Mesendoderm (in vitro differentiated cells): Measurements from ENCODE around the gene IDH3G.

ENCODE experiments used
- DNase-seq: peaks from one replicate; pipeline ENCODE4 v3.0.0; 2013
- H2AK5ac ChIP-seq: 2 replicates; pipeline ENCODE4 v1.6.1; 2013; ENCODE audit warnings: low read length, inconsistent platforms
- H2BK120ac ChIP-seq: 2 replicates; pipeline ENCODE4 v1.6.1; 2013; ENCODE audit warnings: low read depth, mild to moderate bottlenecking, low read length, moderate library complexity, mixed read lengths
- H2BK15ac ChIP-seq: replicated peaks from 2 replicates; pipeline ENCODE4 v1.6.1; 2013; ENCODE audit warnings: low read depth, mild to moderate bottlenecking, moderate library complexity
- H2BK5ac ChIP-seq: 2 replicates; pipeline ENCODE4 v1.6.1; 2013; ENCODE audit warnings: low read length, inconsistent platforms
- H3K18ac ChIP-seq: 2 replicates; pipeline ENCODE4 v1.6.1; 2013; ENCODE audit warnings: mild to moderate bottlenecking, low read length, mixed read lengths
- H3K23ac ChIP-seq: one replicate; pipeline ENCODE4 v1.6.1; 2013; ENCODE audit warnings: low read length
- H3K27ac ChIP-seq: 2 replicates; pipeline ENCODE4 v1.5.1; 2013; ENCODE audit warnings: low read depth, mild to moderate bottlenecking, inconsistent platforms, low read length, moderate library complexity
- H3K27me3 ChIP-seq: 2 replicates; pipeline ENCODE4 v1.6.1; 2013; ENCODE audit warnings: low read length, control low read depth, mild to moderate bottlenecking, inconsistent platforms; ENCODE audit not compliant: insufficient read depth, poor library complexity
- H3K36me3 ChIP-seq: 2 replicates; pipeline ENCODE4 v1.6.1; 2013; ENCODE audit warnings: low read length, inconsistent platforms; ENCODE audit not compliant: control insufficient read depth, insufficient read depth
- H3K4ac ChIP-seq: one replicate; pipeline ENCODE4 v1.6.1; 2013; ENCODE audit warnings: low read depth, mild to moderate bottlenecking, low read length, moderate library complexity
- H3K4me1 ChIP-seq: 2 replicates; pipeline ENCODE4 v1.6.1; 2013; ENCODE audit warnings: low read depth, low read length, inconsistent platforms; ENCODE audit not compliant: control insufficient read depth
- H3K4me2 ChIP-seq: 2 replicates; pipeline ENCODE4 v1.6.1; 2013; ENCODE audit warnings: low read length
- H3K4me3 ChIP-seq: 2 replicates; pipeline ENCODE4 v1.5.1; 2013; ENCODE audit warnings: mild to moderate bottlenecking, low read length
- H3K56ac ChIP-seq: one replicate; pipeline ENCODE4 v1.6.1; 2013; ENCODE audit warnings: low read length
- H3K79me1 ChIP-seq: 2 replicates; pipeline ENCODE4 v1.6.1; 2013; ENCODE audit warnings: low read length, inconsistent platforms
- H3K79me2 ChIP-seq: 2 replicates; pipeline ENCODE4 v1.6.1; 2013; ENCODE audit warnings: mild to moderate bottlenecking, low read length; ENCODE audit not compliant: control insufficient read depth, insufficient read depth
- H3K9ac ChIP-seq: 2 replicates; pipeline ENCODE4 v1.6.1; 2013; ENCODE audit warnings: low read length, inconsistent platforms
- H4K5ac ChIP-seq: one replicate; pipeline ENCODE4 v1.6.1; 2013; ENCODE audit warnings: low read length
- H4K8ac ChIP-seq: one replicate; pipeline ENCODE4 v1.6.1; 2013; ENCODE audit warnings: low read depth, mild to moderate bottlenecking, control low read depth, low read length, moderate library complexity
- WGBS: extraction: QIAGEN DNeasy Blood & Tissue Kit; methylation state at CpG from one replicate; pipeline ENCODE4 v1.1.7; 2013; ENCODE audit warnings: low lambda C conversion rate, missing lambda C conversion rate; ENCODE audit not compliant: insufficient coverage; ENCODE audit errors: extremely low coverage; 5-methylcytosine and 5-hydroxymethylcytosine counted together

Gene IDH3G

GRCh38 chrX:153767674-153768055 is 26.5 kb downstream of the IDH3G start:
- Histone ChIP-seq H3K23ac (no peak overlapping the region), H3K4me2 (no peak overlapping the region), H3K4ac (no peak overlapping the region), H2BK120ac (no peak overlapping the region), H3K56ac (no peak overlapping the region), H3K18ac (no peak overlapping the region), H2BK15ac (no peak overlapping the region), H4K8ac (no peak overlapping the region), H3K4me3 (no peak overlapping the region), H3K27ac (no peak overlapping the region), H3K79me1 (no peaks in the 10 kb centered on the region), H2BK5ac (no peak overlapping the region), H3K27me3 (no peaks in the 10 kb centered on the region), H4K5ac (no peak overlapping the region), H3K9ac (no peak overlapping the region), H3K36me3 (no peaks in the 10 kb centered on the region), H3K79me2 (no peaks in the 10 kb centered on the region), H2AK5ac (no peak overlapping the region), H3K4me1 (no peaks in the 10 kb centered on the region)
- WGBS, result no CpG with 5 or more reads among the region's 20 CpGs
- DNase-seq, result no peak

DNA sequence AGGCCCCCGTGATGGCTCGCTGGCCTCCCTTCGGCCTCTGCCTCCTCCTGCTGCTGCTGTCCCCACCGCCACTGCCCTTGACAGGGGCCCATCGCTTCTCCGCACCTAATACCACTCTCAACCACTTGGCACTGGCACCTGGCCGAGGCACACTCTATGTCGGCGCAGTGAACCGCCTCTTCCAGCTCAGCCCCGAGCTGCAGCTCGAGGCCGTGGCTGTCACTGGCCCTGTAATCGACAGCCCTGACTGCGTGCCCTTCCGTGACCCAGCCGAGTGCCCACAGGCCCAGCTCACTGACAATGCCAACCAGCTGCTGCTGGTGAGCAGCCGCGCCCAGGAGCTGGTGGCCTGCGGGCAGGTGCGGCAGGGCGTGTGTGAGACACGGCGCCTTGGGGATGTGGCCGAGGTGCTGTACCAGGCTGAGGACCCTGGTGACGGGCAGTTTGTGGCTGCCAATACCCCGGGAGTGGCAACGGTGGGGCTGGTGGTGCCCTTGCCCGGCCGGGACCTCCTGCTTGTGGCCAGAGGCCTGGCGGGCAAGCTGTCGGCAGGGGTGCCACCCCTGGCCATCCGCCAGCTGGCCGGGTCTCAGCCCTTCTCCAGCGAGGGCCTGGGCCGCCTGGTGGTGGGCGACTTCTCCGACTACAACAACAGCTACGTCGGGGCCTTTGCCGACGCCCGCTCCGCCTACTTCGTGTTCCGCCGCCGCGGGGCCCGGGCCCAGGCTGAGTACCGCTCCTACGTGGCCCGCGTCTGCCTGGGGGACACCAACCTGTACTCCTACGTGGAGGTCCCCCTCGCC is 27.1 kb downstream of the IDH3G start:
- H4K8ac ChIP-seq, result no peak overlapping the region
- WGBS, result no CpG with 5 or more reads among the region's 56 CpGs
- no peaks in the 10 kb centered on the region for H3K36me3 ChIP-seq
- H3K18ac ChIP-seq, result no peak overlapping the region
- H2BK120ac ChIP-seq, result no peak overlapping the region
- no peak overlapping the region for H3K4ac ChIP-seq
- H2AK5ac ChIP-seq, result no peak overlapping the region
- no peaks in the 10 kb centered on the region for H3K79me2 ChIP-seq
- peak overlapping the region; percentile 34 for H3K56ac ChIP-seq
- H4K5ac ChIP-seq, result no peak overlapping the region
- H3K23ac ChIP-seq, result no peak overlapping the region
- H2BK5ac ChIP-seq, result no peak overlapping the region
- no peak overlapping the region for H3K9ac ChIP-seq
- H3K4me2 ChIP-seq, result no peak overlapping the region
- no peak for DNase-seq
- H3K27ac ChIP-seq, result no peak overlapping the region
- H3K79me1 ChIP-seq, result no peaks in the 10 kb centered on the region
- no peak overlapping the region for H2BK15ac ChIP-seq
- no peaks in the 10 kb centered on the region for H3K4me1 ChIP-seq
- H3K4me3 ChIP-seq, result no peak overlapping the region
- H3K27me3 ChIP-seq, result no peaks in the 10 kb centered on the region

GRCh38 chrX:153766098-153766817 is 27.9 kb downstream of the IDH3G start:
- H3K4me3 ChIP-seq, result no peak overlapping the region
- H3K4me2 ChIP-seq, result no peak overlapping the region
- no peaks in the 10 kb centered on the region for H3K4me1 ChIP-seq
- H3K27ac ChIP-seq, result no peak overlapping the region
- H3K56ac ChIP-seq, result peak overlapping the region; percentile 34
- no peaks in the 10 kb centered on the region for H3K79me2 ChIP-seq
- no peak overlapping the region for H2AK5ac ChIP-seq
- H4K8ac ChIP-seq, result no peak overlapping the region
- WGBS, result no CpG with 5 or more reads among the region's 21 CpGs
- peak overlapping the region; percentile 45 for H3K23ac ChIP-seq
- H2BK15ac ChIP-seq, result no peak overlapping the region
- no peaks in the 10 kb centered on the region for H3K79me1 ChIP-seq
- no peak overlapping the region for H2BK5ac ChIP-seq
- H2BK120ac ChIP-seq, result no peak overlapping the region
- H3K36me3 ChIP-seq, result no peaks in the 10 kb centered on the region
- no peaks in the 10 kb centered on the region for H3K27me3 ChIP-seq
- H3K4ac ChIP-seq, result peak overlapping the region; percentile 62
- peak overlapping the region; percentile 45 for H3K9ac ChIP-seq
- peak overlapping the region; percentile 46 for H3K18ac ChIP-seq
- DNase-seq, result peak; percentile 50
- H4K5ac ChIP-seq, result no peak overlapping the region

DNA sequence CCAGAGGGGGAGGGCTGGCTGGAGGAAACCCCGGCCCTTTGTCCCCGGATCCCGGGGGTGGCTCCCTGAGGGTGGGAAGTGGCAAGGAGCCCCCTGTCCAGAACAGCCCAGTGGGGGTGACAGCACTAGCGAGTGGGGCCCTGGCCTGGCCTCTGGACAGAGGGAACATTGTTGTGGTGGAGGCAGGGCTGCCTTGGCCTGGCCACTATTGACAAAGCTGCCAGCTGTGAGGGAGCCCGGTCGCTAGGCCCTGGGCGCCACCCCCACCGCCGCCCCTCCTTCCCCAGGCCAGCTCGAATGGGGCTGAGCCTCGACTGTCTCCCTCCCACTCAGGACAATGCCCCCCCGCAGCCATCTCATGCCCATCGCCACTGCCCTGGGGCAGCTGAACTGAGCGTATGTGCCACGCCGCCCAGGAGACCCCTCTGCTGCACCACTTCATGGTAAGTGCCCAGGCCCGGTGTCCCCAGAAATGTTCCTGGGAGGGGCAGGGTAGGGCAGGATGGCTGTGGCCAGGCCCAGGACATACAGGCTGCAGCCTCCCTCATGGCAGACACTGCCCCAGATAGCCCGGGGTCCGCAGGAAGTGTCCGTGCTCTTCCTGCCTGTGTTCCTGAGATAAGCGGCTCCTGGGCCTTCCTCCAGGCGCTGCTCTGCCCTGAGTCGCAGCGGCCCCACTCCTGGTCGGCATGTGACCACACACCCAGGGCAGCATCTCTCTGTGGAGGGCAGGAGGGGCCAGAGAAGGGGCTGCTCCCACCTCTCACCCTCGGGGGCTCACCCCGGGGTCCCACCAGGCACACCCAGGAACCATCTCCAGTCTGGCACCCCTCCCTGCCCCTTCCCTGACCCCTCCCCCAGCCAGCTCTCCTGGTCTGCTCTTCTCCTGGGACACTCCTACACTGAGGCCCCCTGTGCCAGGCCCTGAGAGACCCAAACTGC is 28.8 kb downstream of the IDH3G start:
- Histone ChIP-seq H3K27ac (no peak overlapping the region), H3K56ac (peak overlapping the region; percentile 64), H3K4me3 (no peak overlapping the region), H3K4me2 (no peak overlapping the region), H3K27me3 (no peaks in the 10 kb centered on the region), H3K23ac (no peak overlapping the region), H3K4ac (peak overlapping the region; percentile 62), H4K5ac (no peak overlapping the region), H4K8ac (no peak overlapping the region), H3K79me1 (no peaks in the 10 kb centered on the region), H3K18ac (peak overlapping the region; percentile 46), H2AK5ac (no peak overlapping the region), H3K36me3 (no peaks in the 10 kb centered on the region), H3K9ac (peak overlapping the region; percentile 45), H2BK15ac (no peak overlapping the region), H2BK120ac (no peak overlapping the region), H2BK5ac (no peak overlapping the region), H3K4me1 (no peaks in the 10 kb centered on the region), H3K79me2 (no peaks in the 10 kb centered on the region)
- no CpG with 5 or more reads among the region's 27 CpGs for WGBS
- DNase-seq, result peak; percentile 22

- Histone ChIP-seq H3K23ac (no peak overlapping the region), H2BK5ac (no peak overlapping the region), H3K4me1 (no peaks in the 10 kb centered on the region), H3K4me2 (no peak overlapping the region), H3K27ac (no peak overlapping the region), H3K79me1 (no peaks in the 10 kb centered on the region), H2BK120ac (no peak overlapping the region), H4K8ac (no peak overlapping the region), H3K9ac (no peak overlapping the region), H3K27me3 (no peaks in the 10 kb centered on the region), H3K18ac (no peak overlapping the region), H2BK15ac (no peak overlapping the region), H3K4me3 (no peak overlapping the region), H4K5ac (no peak overlapping the region), H3K36me3 (no peaks in the 10 kb centered on the region), H3K56ac (no peak overlapping the region), H3K79me2 (no peaks in the 10 kb centered on the region), H2AK5ac (no peak overlapping the region), H3K4ac (no peak overlapping the region)
- DNase-seq, result no peak
- WGBS, result no CpG with 5 or more reads among the region's 7 CpGs
These were observed 29.4 kb downstream of the IDH3G start for GRCh38 chrX:153764786-153765137.
